B cell (primary cell): ENCODE data around the gene CNGB1. TPM values are rescaled to one million over a fixed set of nuclear protein-coding genes. Genes with fewer than 3 reads are reported as not detected.
"Not testable (repeated sequence)": the region's sequence is repeated elsewhere in the genome, so short reads cannot be mapped to it uniquely, and the experiment has no call there.

Experiments used
- ATAC-seq: fragments of 200-7000 bp; cut with Tn5 transposase; one replicate; pipeline ENCODE4 v1.10.0; 2021; ENCODE audit warnings: low read depth, mild to moderate bottlenecking, moderate number of reproducible peaks, moderate library complexity
- CTCF ChIA-PET: fragments of 350-600 bp; sonication (Branson Sonifier 250); formaldehyde crosslinking; loops from one replicate; lab custom pipeline; 2021; ENCODE audit warnings: antibody characterized with exemption, inconsistent platforms; lab: Charles Lee
- POLR2A ChIA-PET: fragments of 350-600 bp; sonication (Branson Sonifier 250); formaldehyde crosslinking; loops from one replicate; lab custom pipeline; 2021; ENCODE audit warnings: antibody characterized with exemption; lab: Charles Lee
- DNase-seq: peaks from one replicate; pipeline ENCODE4 v3.0.0; 2013
- H2AFZ ChIP-seq: 2 replicates; pipeline ENCODE4 v1.6.1; 2012; ENCODE audit warnings: mild to moderate bottlenecking, low read depth, low read length; ENCODE audit not compliant: insufficient read depth, poor library complexity, severe bottlenecking
- H3K27ac ChIP-seq, 2 donors: 1 replicate in 1 of 2; 2 replicates in 1 of 2; pipeline ENCODE4 v1.5.1; 2012 to 2013; ENCODE audit warnings: low read length in 2 of 2, mild to moderate bottlenecking in 2 of 2, moderate library complexity in 1 of 2
- H3K27me3 ChIP-seq, 4 experiments: fragments of 200-600 bp in 1 of 4; sonication (generic) in 1 of 4; replicated peaks in 1 of 4; 1 replicate in 2 of 4; 2 replicates in 2 of 4; pipeline versions ENCODE4 v1.6.1 to v1.7.0; 2013 to 2016; ENCODE audit warnings: low read length in 3 of 4, mild to moderate bottlenecking in 2 of 4, mixed read lengths in 1 of 4, moderate library complexity in 1 of 4; ENCODE audit not compliant: insufficient read depth in 4 of 4, control insufficient read depth in 3 of 4; ENCODE audit errors: control extremely low read depth in 1 of 4
- H3K36me3 ChIP-seq, 2 experiments: replicated peaks in 1 of 2; 1 replicate in 1 of 2; 2 replicates in 1 of 2; pipeline versions ENCODE4 v1.6.1 to v1.7.1; 2013; ENCODE audit warnings: low read length in 1 of 2; ENCODE audit not compliant: insufficient read depth in 2 of 2, control insufficient read depth in 1 of 2; ENCODE audit errors: control extremely low read depth in 1 of 2, extremely low read depth in 1 of 2
- H3K4me1 ChIP-seq, 2 donors: fragments of 200-600 bp in 1 of 2; sonication (generic) in 1 of 2; 1 replicate in 1 of 2; 2 replicates in 1 of 2; pipeline versions ENCODE4 v1.5.1 to v1.6.1; 2013 to 2017; ENCODE audit warnings: low read length in 2 of 2; ENCODE audit not compliant: control insufficient read depth in 2 of 2, insufficient read depth in 2 of 2
- H3K4me2 ChIP-seq: replicated peaks from 2 replicates; pipeline ENCODE3; 2012; ENCODE audit warnings: mild to moderate bottlenecking, low read depth, low read length; ENCODE audit not compliant: poor library complexity, severe bottlenecking
- H3K4me3 ChIP-seq, 5 experiments: fragments of 200-600 bp in 1 of 5; sonication (generic) in 1 of 5; 1 replicate in 3 of 5; 2 replicates in 2 of 5; pipeline versions ENCODE4 v1.5.1 to v1.7.0; 2011 to 2016; ENCODE audit warnings: low read length in 4 of 5, mild to moderate bottlenecking in 4 of 5, low read depth in 2 of 5, control low read depth in 1 of 5, moderate library complexity in 1 of 5; ENCODE audit not compliant: insufficient read depth in 1 of 5; ENCODE audit errors: control extremely low read depth in 1 of 5, extremely low read depth in 1 of 5
- H3K79me2 ChIP-seq: fragments of 200-600 bp; sonication (generic); one replicate; pipeline ENCODE4 v1.6.0; 2016; ENCODE audit warnings: low read length; ENCODE audit not compliant: control insufficient read depth, insufficient read depth
- H3K9ac ChIP-seq: fragments of 200-600 bp; sonication (generic); 2 replicates; pipeline ENCODE4 v1.6.1; 2017; ENCODE audit warnings: mild to moderate bottlenecking, low read length, moderate library complexity
- H3K9me3 ChIP-seq, 3 donors: one replicate each; pipeline versions ENCODE4 v1.6.1 to v1.7.1; 2013; ENCODE audit warnings: low read length in 2 of 3; ENCODE audit not compliant: control insufficient read depth in 2 of 3, insufficient read depth in 1 of 3; ENCODE audit errors: control extremely low read depth in 1 of 3
- H4K20me1 ChIP-seq: 2 replicates; pipeline ENCODE4 v1.6.0; 2012; ENCODE audit warnings: mild to moderate bottlenecking, low read length; ENCODE audit not compliant: insufficient read depth, control insufficient read depth, poor library complexity, severe bottlenecking
- H3K27ac Mint-ChIP-seq: one replicate; pipeline ENCODE4 v1.8.0; 2021; ENCODE audit warnings: mixed read lengths
- H3K27me3 Mint-ChIP-seq: one replicate; pipeline ENCODE4 v1.8.0; 2021; ENCODE audit warnings: mixed read lengths
- H3K4me1 Mint-ChIP-seq: one replicate; pipeline ENCODE4 v1.8.0; 2021; ENCODE audit warnings: mixed read lengths
- H3K4me3 Mint-ChIP-seq: one replicate; pipeline ENCODE4 v1.8.0; 2021; ENCODE audit warnings: mixed read lengths
- H3K9me3 Mint-ChIP-seq: one replicate; pipeline ENCODE4 v1.8.0; 2022; ENCODE audit warnings: mixed read lengths; ENCODE audit not compliant: insufficient read depth
- EZH2 ChIP-seq: IDR thresholded peaks from 2 replicates; pipeline ENCODE4 v1.6.1; 2012; ENCODE audit warnings: borderline replicate concordance, low read depth, mild to moderate bottlenecking, moderate library complexity, low read length; ENCODE audit not compliant: insufficient read depth, poor library complexity, severe bottlenecking
- WGBS: methylation state at CpG from one replicate; pipeline ENCODE4 v1.1.5; 2013; ENCODE audit warnings: missing lambda C conversion rate; ENCODE audit not compliant: insufficient coverage; 5-methylcytosine and 5-hydroxymethylcytosine counted together
- intact Hi-C: fragments of 100-400 bp; cut with micrococcal nuclease; formaldehyde crosslinking; loops from one replicate; pipeline ENCODE4 v1.10.0; 2022
- polyA plus RNA-seq: library from polyadenylated mRNA; depleted of rRNA; stranded (reverse); fragments of >200 nt; gene quantifications from 2 replicates; pipeline ENCODE4 v1.2.3, GENCODE V29; 2012
- total RNA-seq, 2 donors: library from RNA; stranded (reverse); fragments of 120-200 nt in 1 of 2; gene quantifications; 1 replicate in 1 of 2; 2 replicates in 1 of 2; pipeline versions ENCODE4 v1.2.3 to v1.2.4, GENCODE V29; 2013 to 2022
- TF ChIP-seq, protein P1 (sequence below): fragments of 200-600 bp; IDR thresholded peaks from one replicate; pipeline ENCODE4 v1.8.0; 2022; ENCODE audit warnings: antibody characterized with exemption, mild to moderate bottlenecking

The CNGB1 gene
- total and polyA plus RNA-seq, 2 donors (not counting 1 experiment from before 2014, with no cell fraction given): not detected

DNA sequence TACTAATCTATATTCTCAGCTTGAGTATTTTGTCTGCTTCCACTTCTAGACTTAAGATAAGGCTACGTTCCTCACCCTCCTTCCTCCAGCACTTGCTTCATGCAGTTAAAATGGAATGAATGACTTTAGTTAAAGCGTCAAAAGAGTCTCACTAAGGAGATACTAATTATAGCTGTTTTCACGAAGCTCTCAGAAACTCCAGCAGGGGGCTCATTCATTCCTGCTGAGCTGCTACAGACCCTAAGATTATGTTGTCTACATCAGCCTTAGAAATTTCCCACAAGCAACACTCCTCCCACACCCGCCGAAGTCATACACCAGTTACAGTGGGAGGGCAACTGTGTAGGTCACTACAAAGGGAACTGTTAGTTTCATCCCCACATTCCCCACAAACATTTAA, 111.6 kb downstream of the CNGB1 start:
- no peak for ATAC-seq
- H2AFZ ChIP-seq: no peak overlapping the region
- no peaks in the 10 kb centered on the region for H3K79me2 ChIP-seq
- H3K9me3 ChIP-seq: no peaks in the 10 kb centered on the region
- TF ChIP-seq EZH2: no peak
- TF ChIP-seq, protein P1, sequence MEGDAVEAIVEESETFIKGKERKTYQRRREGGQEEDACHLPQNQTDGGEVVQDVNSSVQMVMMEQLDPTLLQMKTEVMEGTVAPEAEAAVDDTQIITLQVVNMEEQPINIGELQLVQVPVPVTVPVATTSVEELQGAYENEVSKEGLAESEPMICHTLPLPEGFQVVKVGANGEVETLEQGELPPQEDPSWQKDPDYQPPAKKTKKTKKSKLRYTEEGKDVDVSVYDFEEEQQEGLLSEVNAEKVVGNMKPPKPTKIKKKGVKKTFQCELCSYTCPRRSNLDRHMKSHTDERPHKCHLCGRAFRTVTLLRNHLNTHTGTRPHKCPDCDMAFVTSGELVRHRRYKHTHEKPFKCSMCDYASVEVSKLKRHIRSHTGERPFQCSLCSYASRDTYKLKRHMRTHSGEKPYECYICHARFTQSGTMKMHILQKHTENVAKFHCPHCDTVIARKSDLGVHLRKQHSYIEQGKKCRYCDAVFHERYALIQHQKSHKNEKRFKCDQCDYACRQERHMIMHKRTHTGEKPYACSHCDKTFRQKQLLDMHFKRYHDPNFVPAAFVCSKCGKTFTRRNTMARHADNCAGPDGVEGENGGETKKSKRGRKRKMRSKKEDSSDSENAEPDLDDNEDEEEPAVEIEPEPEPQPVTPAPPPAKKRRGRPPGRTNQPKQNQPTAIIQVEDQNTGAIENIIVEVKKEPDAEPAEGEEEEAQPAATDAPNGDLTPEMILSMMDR: no peak
- no peaks in the 10 kb centered on the region for H4K20me1 ChIP-seq
- H3K27me3 ChIP-seq: peaks cover 0 to 3% (median 1%) of the 10 kb centered on the region in 4 experiments
- Mint-ChIP-seq H3K4me1 (no peaks in the 10 kb centered on the region), H3K4me3 (no peak overlapping the region), H3K27ac (no peak overlapping the region), H3K9me3 (peaks cover 8% of the 10 kb centered on the region), H3K27me3 (peaks cover 35% of the 10 kb centered on the region)
- CTCF ChIA-PET: no interaction called here
- no peak overlapping the region for H3K4me3 ChIP-seq
- WGBS: 55% methylated on average over 4 of the region's 5 CpGs
- intact Hi-C loops: no loop called here
- H3K9ac ChIP-seq: no peak overlapping the region
- H3K36me3 ChIP-seq: no peaks in the 10 kb centered on the region
- DNase-seq: no peak
- H3K27ac ChIP-seq: no peak overlapping the region
- POLR2A ChIA-PET: no interaction called here
- no peaks in the 10 kb centered on the region for H3K4me1 ChIP-seq
- no peak overlapping the region for H3K4me2 ChIP-seq

DNA sequence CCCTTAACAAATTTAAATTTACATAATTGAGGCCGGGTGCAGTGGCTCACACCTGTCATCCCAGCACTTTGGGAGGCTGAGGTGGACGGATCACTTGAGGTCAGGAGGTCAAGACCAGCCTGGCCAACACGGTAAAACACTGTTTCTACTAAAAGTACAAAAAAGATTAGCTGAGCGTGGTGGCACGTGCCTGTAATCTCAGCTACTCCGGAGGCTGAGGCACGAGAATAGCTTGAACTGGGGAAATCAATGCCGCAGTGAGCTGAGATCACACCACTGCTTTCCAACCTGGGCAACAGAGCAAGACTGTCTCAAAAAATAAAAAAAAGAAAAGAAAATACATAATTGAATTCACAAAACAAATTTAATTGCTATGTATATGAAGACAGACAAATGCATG, 112.3 kb downstream of the CNGB1 start:
- intact Hi-C loops: no loop called here
- H3K27ac ChIP-seq: no peak overlapping the region
- POLR2A ChIA-PET: no interaction called here
- no peak overlapping the region for H3K4me2 ChIP-seq
- Mint-ChIP-seq H3K4me3 (no peak overlapping the region), H3K27me3 (peaks cover 34% of the 10 kb centered on the region), H3K9me3 (peaks cover 8% of the 10 kb centered on the region), H3K4me1 (no peaks in the 10 kb centered on the region), H3K27ac (no peak overlapping the region)
- no peaks in the 10 kb centered on the region for H3K36me3 ChIP-seq
- 88% methylated on average over 7 of the region's 8 CpGs for WGBS
- ATAC-seq (no peak), DNase-seq (no peak)
- no peaks in the 10 kb centered on the region for H3K79me2 ChIP-seq
- H4K20me1 ChIP-seq: no peaks in the 10 kb centered on the region
- H2AFZ ChIP-seq: no peak overlapping the region
- no peaks in the 10 kb centered on the region for H3K9me3 ChIP-seq
- CTCF ChIA-PET: interaction anchor here (0.6 kb wide), 1 partner anchor 320 kb away, joined by 4 read pairs; no protein-coding TSS in a partner anchor
- TF ChIP-seq EZH2: no peak
- no peaks in the 10 kb centered on the region for H3K4me1 ChIP-seq
- H3K4me3 ChIP-seq: no peak overlapping the region
- H3K27me3 ChIP-seq: peaks cover 0 to 3% (median 1%) of the 10 kb centered on the region in 4 experiments
- no peak overlapping the region for H3K9ac ChIP-seq

DNA sequence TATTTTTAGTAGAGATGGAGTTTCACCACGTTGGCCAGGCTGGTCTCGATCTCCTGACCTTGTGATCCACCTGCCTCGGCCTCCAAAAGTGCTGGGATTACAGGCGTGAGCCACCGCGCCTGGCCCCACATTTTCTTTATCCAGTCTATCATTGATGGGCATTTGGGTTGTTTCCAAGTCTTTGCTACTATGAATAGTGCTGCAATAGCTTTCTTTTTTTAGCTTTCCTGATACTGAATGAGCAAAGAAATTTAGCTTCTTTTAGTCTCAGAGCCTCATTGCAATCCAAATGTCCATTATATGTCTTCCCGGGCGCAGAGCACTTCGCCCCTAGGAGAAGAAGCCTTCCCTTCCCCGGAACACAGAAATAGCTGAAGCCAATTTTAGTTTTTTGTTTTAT, 112.9 kb downstream of the CNGB1 start:
- H3K4me2 ChIP-seq, H4K20me1 ChIP-seq, H3K36me3 ChIP-seq, H2AFZ ChIP-seq, intact Hi-C loops, H3K27ac ChIP-seq, H3K4me3 Mint-ChIP-seq, H3K9me3 Mint-ChIP-seq, H3K9me3 ChIP-seq, H3K79me2 ChIP-seq, H3K4me3 ChIP-seq, H3K4me1 Mint-ChIP-seq, POLR2A ChIA-PET, H3K27ac Mint-ChIP-seq, H3K4me1 ChIP-seq, H3K27me3 ChIP-seq, ATAC-seq, H3K9ac ChIP-seq, DNase-seq: not testable (repeated sequence)
- WGBS: 56% methylated on average over 3 of the region's 10 CpGs
- CTCF ChIA-PET: interaction anchor here (0.6 kb wide), 1 partner anchor 320 kb away, joined by 4 read pairs; no protein-coding TSS in a partner anchor
- peaks cover 29% of the 10 kb centered on the region for H3K27me3 Mint-ChIP-seq
